HuH-7 (cell line): ENCODE measurements around the gene TTYH3.
A peak's percentile ranks its signal among the peaks of the same experiment; 100 is the strongest.
"Not testable (repeated sequence)": the region's sequence is repeated elsewhere in the genome, so short reads cannot be mapped to it uniquely, and the experiment has no call there.

ENCODE experiments used
- DNase-seq: peaks from one replicate; pipeline ENCODE4 v3.0.0; 2011; ENCODE audit warnings: low spot score

TTYH3 gene

GRCh38 chr7:2602406-2603043, 29.3 kb upstream of the TTYH3 start:
- no peak for DNase-seq

GRCh38 chr7:2603044-2603965, 28.5 kb upstream of the TTYH3 start:
- DNase-seq = no peak

- no peak for DNase-seq
These were observed 27.1 kb upstream of the TTYH3 start for GRCh38 chr7:2604608-2605174.

GRCh38 chr7:2605608-2606538, 25.9 kb upstream of the TTYH3 start:
- DNase-seq = no peak

GRCh38 chr7:2606539-2606936, 25.2 kb upstream of the TTYH3 start:
- DNase-seq = no peak

GRCh38 chr7:2607122-2607922, 24.5 kb upstream of the TTYH3 start:
- no peak for DNase-seq

GRCh38 chr7:2607923-2608904, 23.6 kb upstream of the TTYH3 start:
- DNase-seq = no peak

- peak; percentile 98 for DNase-seq
These were observed 22.8 kb upstream of the TTYH3 start for GRCh38 chr7:2608921-2609411.

GRCh38 chr7:2609646-2610045, 22.1 kb upstream of the TTYH3 start:
- DNase-seq = not testable (repeated sequence)

- DNase-seq = no peak
These were observed 21.3 kb upstream of the TTYH3 start for GRCh38 chr7:2610466-2610865.

GRCh38 chr7:2610898-2611297, 20.9 kb upstream of the TTYH3 start:
- no peak for DNase-seq

- no peak for DNase-seq
These were observed 20.4 kb upstream of the TTYH3 start for GRCh38 chr7:2611401-2611800.

GRCh38 chr7:2611922-2612321, 19.9 kb upstream of the TTYH3 start:
- DNase-seq = no peak

GRCh38 chr7:2612445-2613097, 19.2 kb upstream of the TTYH3 start:
- no peak for DNase-seq

- no peak for DNase-seq
These were observed 18.5 kb upstream of the TTYH3 start for GRCh38 chr7:2613098-2613930.

GRCh38 chr7:2613931-2614600, 17.7 kb upstream of the TTYH3 start:
- DNase-seq = no peak

GRCh38 chr7:2614631-2615330, 17.0 kb upstream of the TTYH3 start:
- no peak for DNase-seq
